Measurements from ENCODE around the gene VWA3A.
A peak's percentile ranks its signal among the peaks of the same experiment; 100 is the strongest.

VWA3A gene

DNA sequence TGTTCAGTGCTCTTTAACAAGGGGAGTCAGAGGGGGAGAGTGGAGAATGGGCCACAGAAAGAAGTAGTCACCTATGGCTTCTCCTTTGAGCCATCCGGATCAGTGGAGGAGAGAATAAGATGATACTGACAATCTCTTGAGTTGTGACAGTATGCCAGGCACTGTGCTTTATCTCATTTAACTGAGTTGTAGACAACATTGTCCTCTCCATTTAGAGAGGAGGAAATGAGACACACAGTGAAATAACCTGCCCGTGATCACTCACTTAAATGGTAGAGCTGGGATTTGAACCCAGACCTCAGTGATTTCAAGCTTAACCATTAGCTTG is 95.9 kb downstream of the VWA3A start:
- Histone ChIP-seq H3K4me2 (ENCODE audit: low read depth, low read length) (peak overlapping the region; percentile 17; the same call in 1 of the 2 replicates), H3K4me3 (ENCODE audit: low read length) (no peak overlapping the region)

DNA sequence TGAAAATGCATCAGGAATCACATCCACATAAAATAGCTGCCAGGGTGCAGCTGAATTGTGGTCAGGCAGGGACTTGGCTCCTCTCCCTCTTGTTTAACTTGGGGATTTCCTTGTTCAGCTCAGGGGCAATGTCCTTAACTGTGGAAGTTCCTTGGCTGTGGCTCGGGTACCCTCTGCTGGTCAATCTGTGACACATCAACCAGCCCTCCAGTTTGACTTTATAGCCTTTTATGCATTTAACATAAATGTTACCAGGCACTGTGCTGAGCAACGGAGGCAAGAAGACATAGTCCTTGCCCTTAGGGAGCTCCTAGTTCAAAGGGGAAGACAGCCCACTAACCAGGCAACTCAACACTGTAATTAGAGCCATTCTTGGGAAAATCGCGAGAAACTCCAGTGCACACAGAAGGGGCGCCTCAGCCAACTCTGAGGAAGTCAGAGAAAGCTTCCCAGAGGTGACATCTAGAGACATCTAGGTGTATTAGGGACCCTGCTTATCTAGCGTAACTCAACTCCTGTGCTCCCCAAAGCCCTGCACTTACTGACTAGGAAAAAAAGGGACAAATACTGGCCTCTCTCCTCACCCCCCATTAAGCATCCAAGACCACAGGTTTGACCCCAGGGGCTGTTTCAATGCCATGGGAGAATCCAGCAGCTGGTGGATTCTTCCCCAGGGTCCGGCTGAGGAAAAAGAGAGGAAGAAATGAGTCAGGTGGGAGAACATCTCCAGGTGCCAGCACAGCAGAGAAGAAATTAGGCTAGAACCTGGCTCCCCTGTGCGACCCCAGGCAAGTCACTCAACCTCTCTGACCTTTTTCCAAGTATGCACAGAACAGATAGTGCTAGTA is 96.5 kb downstream of the VWA3A start:
- H3K9me3 ChIP-seq (replicated peaks; ENCODE audit: insufficient read depth, low read length): no peaks in the 10 kb centered on the region
- peaks cover 32% of the 10 kb centered on the region for H3K4me1 ChIP-seq (ENCODE audit: low read length)
- H3K36me3 ChIP-seq (replicated peaks; ENCODE audit: insufficient read depth, low read length): no peaks in the 10 kb centered on the region
- DNase-seq: peak; percentile 84
- H3K79me2 ChIP-seq (ENCODE audit: low read length): peaks cover 15% of the 10 kb centered on the region; the same call in 1 of the 2 replicates
- TF ChIP-seq EZH2 (optimal IDR thresholded peaks at IDR 0.05; ENCODE audit: low read depth, low read length) (no peak), EZH2phosphoT487 (IDR thresholded peaks at IDR 0.05; ENCODE audit: low read length) (no peak)
- TF ChIP-seq, protein P1, sequence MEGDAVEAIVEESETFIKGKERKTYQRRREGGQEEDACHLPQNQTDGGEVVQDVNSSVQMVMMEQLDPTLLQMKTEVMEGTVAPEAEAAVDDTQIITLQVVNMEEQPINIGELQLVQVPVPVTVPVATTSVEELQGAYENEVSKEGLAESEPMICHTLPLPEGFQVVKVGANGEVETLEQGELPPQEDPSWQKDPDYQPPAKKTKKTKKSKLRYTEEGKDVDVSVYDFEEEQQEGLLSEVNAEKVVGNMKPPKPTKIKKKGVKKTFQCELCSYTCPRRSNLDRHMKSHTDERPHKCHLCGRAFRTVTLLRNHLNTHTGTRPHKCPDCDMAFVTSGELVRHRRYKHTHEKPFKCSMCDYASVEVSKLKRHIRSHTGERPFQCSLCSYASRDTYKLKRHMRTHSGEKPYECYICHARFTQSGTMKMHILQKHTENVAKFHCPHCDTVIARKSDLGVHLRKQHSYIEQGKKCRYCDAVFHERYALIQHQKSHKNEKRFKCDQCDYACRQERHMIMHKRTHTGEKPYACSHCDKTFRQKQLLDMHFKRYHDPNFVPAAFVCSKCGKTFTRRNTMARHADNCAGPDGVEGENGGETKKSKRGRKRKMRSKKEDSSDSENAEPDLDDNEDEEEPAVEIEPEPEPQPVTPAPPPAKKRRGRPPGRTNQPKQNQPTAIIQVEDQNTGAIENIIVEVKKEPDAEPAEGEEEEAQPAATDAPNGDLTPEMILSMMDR (IDR thresholded peaks at IDR 0.05; ENCODE audit: low read length): peak; percentile 92
- H3K27me3 ChIP-seq (replicated peaks; ENCODE audit: insufficient read depth, low read length): no peaks in the 10 kb centered on the region
- peak overlapping the region; percentile 92 for H3K4me2 ChIP-seq (ENCODE audit: low read depth, low read length)
- H3K27ac ChIP-seq (ENCODE audit: low read length): peak overlapping the region; percentile 89; the same call in 1 of the 2 replicates
- peak overlapping the region; percentile 83; the same call in 1 of the 2 replicates for H3K9ac ChIP-seq (ENCODE audit: low read length)
- no peaks in the 10 kb centered on the region for H3K9me2 ChIP-seq (replicated peaks; ENCODE audit: insufficient read depth, low read length)
- H4K20me1 ChIP-seq (ENCODE audit: insufficient read depth, low read length): no peaks in the 10 kb centered on the region
- peaks cover 55% of the 10 kb centered on the region for H3F3A ChIP-seq (ENCODE audit: insufficient read depth, low read length)
- peak overlapping the region; percentile 84; the same call in 1 of the 2 replicates for H3K4me3 ChIP-seq (ENCODE audit: low read length)
- no peak overlapping the region for H2AFZ ChIP-seq (ENCODE audit: low read length)

More for the DNA sequence above, 95.9 kb downstream of the VWA3A start:
- Histone ChIP-seq H3K9me2 (replicated peaks; ENCODE audit: insufficient read depth, low read length) (no peaks in the 10 kb centered on the region), H3K4me1 (ENCODE audit: low read length) (peaks cover 33% of the 10 kb centered on the region), H3K9ac (ENCODE audit: low read length) (no peak overlapping the region), H3K79me2 (ENCODE audit: low read length) (peaks cover 15% of the 10 kb centered on the region; the same call in 1 of the 2 replicates), H4K20me1 (ENCODE audit: insufficient read depth, low read length) (no peaks in the 10 kb centered on the region), H3K9me3 (replicated peaks; ENCODE audit: insufficient read depth, low read length) (no peaks in the 10 kb centered on the region), H3K27ac (ENCODE audit: low read length) (peak overlapping the region; percentile 89; the same call in 1 of the 2 replicates), H3K36me3 (replicated peaks; ENCODE audit: insufficient read depth, low read length) (no peaks in the 10 kb centered on the region), H3F3A (ENCODE audit: insufficient read depth, low read length) (peaks cover 56% of the 10 kb centered on the region), H2AFZ (ENCODE audit: low read length) (no peak overlapping the region), H3K27me3 (replicated peaks; ENCODE audit: insufficient read depth, low read length) (no peaks in the 10 kb centered on the region)
- no peak for DNase-seq
- TF ChIP-seq, protein P1 (IDR thresholded peaks at IDR 0.05; ENCODE audit: low read length): no peak
- TF ChIP-seq EZH2 (optimal IDR thresholded peaks at IDR 0.05; ENCODE audit: low read depth, low read length) (no peak), EZH2phosphoT487 (IDR thresholded peaks at IDR 0.05; ENCODE audit: low read length) (no peak)

GRCh38 chr16:22189473-22190080 is 97.2 kb downstream of the VWA3A start:
- H4K20me1 ChIP-seq (ENCODE audit: insufficient read depth, low read length): no peaks in the 10 kb centered on the region
- H3K9me3 ChIP-seq (replicated peaks; ENCODE audit: insufficient read depth, low read length): no peaks in the 10 kb centered on the region
- H3K4me3 ChIP-seq (ENCODE audit: low read length): peak overlapping the region; percentile 84
- peak overlapping the region; percentile 92 for H3K4me2 ChIP-seq (ENCODE audit: low read depth, low read length)
- peaks cover 56% of the 10 kb centered on the region for H3F3A ChIP-seq (ENCODE audit: insufficient read depth, low read length)
- DNase-seq: peak; percentile 43
- no peaks in the 10 kb centered on the region for H3K36me3 ChIP-seq (replicated peaks; ENCODE audit: insufficient read depth, low read length)
- H3K27me3 ChIP-seq (replicated peaks; ENCODE audit: insufficient read depth, low read length): no peaks in the 10 kb centered on the region
- peak overlapping the region; percentile 82 for H2AFZ ChIP-seq (ENCODE audit: low read length)
- H3K79me2 ChIP-seq (ENCODE audit: low read length): peaks cover 15% of the 10 kb centered on the region; the same call in 1 of the 2 replicates
- peak overlapping the region; percentile 83 for H3K9ac ChIP-seq (ENCODE audit: low read length)
- H3K27ac ChIP-seq (ENCODE audit: low read length): peak overlapping the region; percentile 89
- TF ChIP-seq EZH2 (optimal IDR thresholded peaks at IDR 0.05; ENCODE audit: low read depth, low read length): no peak
- TF ChIP-seq, protein P1 (IDR thresholded peaks at IDR 0.05; ENCODE audit: low read length): no peak
- no peak for TF ChIP-seq EZH2phosphoT487 (IDR thresholded peaks at IDR 0.05; ENCODE audit: low read length)
- no peaks in the 10 kb centered on the region for H3K9me2 ChIP-seq (replicated peaks; ENCODE audit: insufficient read depth, low read length)
- H3K4me1 ChIP-seq (ENCODE audit: low read length): peaks cover 31% of the 10 kb centered on the region

All from MM.1S (cell line).